ENCODE results near the gene FCHSD2.

Gene FCHSD2

DNA sequence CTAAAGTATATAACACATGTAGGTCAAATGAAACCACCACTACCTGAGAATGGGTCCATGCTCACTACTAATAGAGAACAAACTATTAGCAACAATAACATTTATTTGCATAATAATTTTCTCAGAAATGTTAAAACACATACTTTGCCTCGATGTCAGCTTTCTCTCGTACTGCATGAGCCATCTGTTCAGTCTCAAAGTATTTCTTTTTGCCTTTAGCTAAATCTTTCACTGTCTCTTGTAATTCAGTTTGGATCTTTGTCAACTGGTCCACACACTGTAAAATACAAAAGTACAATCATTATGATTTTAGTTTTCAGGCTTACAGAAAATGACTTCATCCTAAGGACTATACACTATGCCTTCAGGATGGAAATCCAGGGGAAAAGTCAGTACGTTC is 153.3 kb downstream of the FCHSD2 start:
- ChIA-PET CTCF (no interaction called here), POLR2A (no interaction called here)
- DNase-seq (ENCODE audit: extremely low spot score), result no peak
- TF ChIP-seq FOXM1 (IDR thresholded peaks at IDR 0.05; ENCODE audit: borderline replicate concordance) (no peak), CTBP1 (IDR thresholded peaks at IDR 0.05; ENCODE audit: borderline replicate concordance) (no peak), SP1 (IDR thresholded peaks at IDR 0.05) (no peak), FOXK2 (IDR thresholded peaks at IDR 0.05) (no peak), SUZ12 (IDR thresholded peaks at IDR 0.05) (no peak), ELF4 (IDR thresholded peaks at IDR 0.05) (no peak), ARNT (IDR thresholded peaks at IDR 0.05) (no peak), LEF1 (IDR thresholded peaks at IDR 0.05; ENCODE audit: borderline replicate concordance) (no peak), ZNF384 (IDR thresholded peaks at IDR 0.05) (no peak), NFRKB (IDR thresholded peaks at IDR 0.05) (no peak)
- TF ChIP-seq, protein P1, sequence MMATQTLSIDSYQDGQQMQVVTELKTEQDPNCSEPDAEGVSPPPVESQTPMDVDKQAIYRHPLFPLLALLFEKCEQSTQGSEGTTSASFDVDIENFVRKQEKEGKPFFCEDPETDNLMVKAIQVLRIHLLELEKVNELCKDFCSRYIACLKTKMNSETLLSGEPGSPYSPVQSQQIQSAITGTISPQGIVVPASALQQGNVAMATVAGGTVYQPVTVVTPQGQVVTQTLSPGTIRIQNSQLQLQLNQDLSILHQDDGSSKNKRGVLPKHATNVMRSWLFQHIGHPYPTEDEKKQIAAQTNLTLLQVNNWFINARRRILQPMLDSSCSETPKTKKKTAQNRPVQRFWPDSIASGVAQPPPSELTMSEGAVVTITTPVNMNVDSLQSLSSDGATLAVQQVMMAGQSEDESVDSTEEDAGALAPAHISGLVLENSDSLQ (IDR thresholded peaks at IDR 0.05), result no peak

DNA sequence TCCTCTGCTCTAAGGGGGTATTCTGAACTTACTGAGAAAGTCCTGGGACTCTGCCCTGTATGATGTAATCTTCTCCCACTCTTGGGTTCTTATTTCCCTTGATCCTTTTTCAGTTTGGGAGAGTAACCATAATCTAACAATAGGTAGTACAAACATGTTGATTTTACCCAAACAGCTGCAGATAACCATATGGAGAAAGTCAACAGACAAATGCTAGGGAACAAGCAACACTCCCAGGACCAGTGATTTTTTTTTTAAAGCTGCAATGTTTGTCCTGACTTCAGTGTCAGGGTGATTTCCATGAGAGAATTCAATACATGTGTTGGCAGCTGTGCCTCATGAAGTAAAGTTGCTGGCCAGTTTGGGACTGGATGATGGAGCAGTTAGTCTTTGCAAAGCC is 156.5 kb downstream of the FCHSD2 start:
- ChIA-PET CTCF (interaction anchor here (0.6 kb wide), 1 partner anchor 67 kb away, joined by 4 read pairs; no protein-coding TSS in a partner anchor), POLR2A (no interaction called here)
- no peak for TF ChIP-seq NFRKB (IDR thresholded peaks at IDR 0.05)
- TF ChIP-seq, protein P1 (IDR thresholded peaks at IDR 0.05), result no peak
- TF ChIP-seq FOXK2 (IDR thresholded peaks at IDR 0.05), result no peak
- TF ChIP-seq TARDBP (IDR thresholded peaks at IDR 0.05), result no peak
- TF ChIP-seq ZNF384 (IDR thresholded peaks at IDR 0.05), result no peak
- TF ChIP-seq FOXA1 (IDR thresholded peaks at IDR 0.05), result no peak
- TF ChIP-seq FOXM1 (IDR thresholded peaks at IDR 0.05; ENCODE audit: borderline replicate concordance), result no peak
- TF ChIP-seq BHLHE40 (IDR thresholded peaks at IDR 0.05; ENCODE audit: borderline replicate concordance), result no peak
- TF ChIP-seq LEF1 (IDR thresholded peaks at IDR 0.05; ENCODE audit: borderline replicate concordance), result no peak
- no peak for DNase-seq (ENCODE audit: extremely low spot score)

DNA sequence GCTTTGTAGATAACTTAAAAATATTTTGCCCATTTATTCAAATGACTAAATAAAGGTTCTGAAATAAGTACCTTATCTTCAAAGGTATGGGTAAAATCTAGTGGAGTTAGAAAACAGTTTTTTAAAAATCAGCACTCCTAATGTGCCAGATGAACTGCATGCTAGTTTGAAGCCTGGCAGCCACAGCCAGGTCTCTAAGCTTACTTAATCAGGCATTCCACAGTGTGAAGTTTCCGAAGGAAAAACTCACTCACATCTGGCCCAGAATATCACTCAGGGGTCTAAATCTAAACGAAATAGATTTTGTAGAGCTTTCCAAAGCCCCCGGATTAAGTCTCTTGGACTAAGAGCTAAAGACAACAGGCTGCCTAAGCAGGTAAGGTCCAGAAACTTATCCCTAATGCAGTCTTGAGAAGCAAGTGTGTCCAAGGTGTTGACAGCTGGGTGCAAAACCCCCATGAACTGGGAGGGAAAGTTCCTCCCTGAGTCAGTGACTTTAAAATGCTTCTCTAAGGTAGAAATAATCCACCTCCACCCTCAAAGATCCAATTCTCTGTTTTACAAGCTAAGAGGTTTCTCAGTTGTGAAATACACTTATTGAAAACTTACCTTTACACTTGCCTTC is 157.6 kb downstream of the FCHSD2 start:
- POLR2A ChIA-PET, result no interaction called here

GRCh38 chr11:72983560-72983959 is 158.6 kb downstream of the FCHSD2 start:
- ChIA-PET CTCF (no interaction called here), POLR2A (no interaction called here)
- TF ChIP-seq NFRKB (IDR thresholded peaks at IDR 0.05) (no peak), SP1 (IDR thresholded peaks at IDR 0.05) (no peak), ELF4 (IDR thresholded peaks at IDR 0.05) (no peak), BHLHE40 (IDR thresholded peaks at IDR 0.05; ENCODE audit: borderline replicate concordance) (no peak), FOXM1 (IDR thresholded peaks at IDR 0.05; ENCODE audit: borderline replicate concordance) (no peak), FOXK2 (IDR thresholded peaks at IDR 0.05) (no peak), ZNF384 (IDR thresholded peaks at IDR 0.05) (no peak), FOXA1 (IDR thresholded peaks at IDR 0.05) (no peak), HDGF (IDR thresholded peaks at IDR 0.05; ENCODE audit: borderline replicate concordance) (no peak), SUZ12 (IDR thresholded peaks at IDR 0.05) (no peak), LEF1 (IDR thresholded peaks at IDR 0.05; ENCODE audit: borderline replicate concordance) (no peak)
- DNase-seq (ENCODE audit: extremely low spot score), result no peak

More for the DNA sequence above, 157.6 kb downstream of the FCHSD2 start:
- TF ChIP-seq BHLHE40 (IDR thresholded peaks at IDR 0.05; ENCODE audit: borderline replicate concordance) (no peak), FOXM1 (IDR thresholded peaks at IDR 0.05; ENCODE audit: borderline replicate concordance) (no peak), TARDBP (IDR thresholded peaks at IDR 0.05) (no peak), LEF1 (IDR thresholded peaks at IDR 0.05; ENCODE audit: borderline replicate concordance) (no peak), HDGF (IDR thresholded peaks at IDR 0.05; ENCODE audit: borderline replicate concordance) (no peak), SUZ12 (IDR thresholded peaks at IDR 0.05) (no peak), ARNT (IDR thresholded peaks at IDR 0.05) (no peak), FOXA1 (IDR thresholded peaks at IDR 0.05) (no peak), CTBP1 (IDR thresholded peaks at IDR 0.05; ENCODE audit: borderline replicate concordance) (no peak), FOXK2 (IDR thresholded peaks at IDR 0.05) (no peak), SP1 (IDR thresholded peaks at IDR 0.05) (no peak), L3MBTL2 (conservative IDR thresholded peaks at IDR 0.05) (no peak)
- TF ChIP-seq, protein P1 (IDR thresholded peaks at IDR 0.05), result no peak
- DNase-seq (ENCODE audit: extremely low spot score), result no peak
- CTCF ChIA-PET, result interaction anchor here (0.6 kb wide), 1 partner anchor 311 kb away, joined by 3 read pairs; no protein-coding TSS in a partner anchor

GRCh38 chr11:72981971-72982685 is 160.0 kb downstream of the FCHSD2 start:
- ChIA-PET POLR2A (no interaction called here), CTCF (interaction anchor here (0.5 kb wide), 1 partner anchor 172 kb away, joined by 3 read pairs; no protein-coding TSS in a partner anchor)
- DNase-seq (ENCODE audit: extremely low spot score), result no peak
- TF ChIP-seq ZNF384 (IDR thresholded peaks at IDR 0.05), result no peak
- no peak for TF ChIP-seq SUZ12 (IDR thresholded peaks at IDR 0.05)
- TF ChIP-seq SP1 (IDR thresholded peaks at IDR 0.05), result no peak
- TF ChIP-seq LEF1 (IDR thresholded peaks at IDR 0.05; ENCODE audit: borderline replicate concordance), result no peak
- no peak for TF ChIP-seq BHLHE40 (IDR thresholded peaks at IDR 0.05; ENCODE audit: borderline replicate concordance)
- TF ChIP-seq NFRKB (IDR thresholded peaks at IDR 0.05), result no peak
- no peak for TF ChIP-seq ARNT (IDR thresholded peaks at IDR 0.05)
- TF ChIP-seq L3MBTL2 (conservative IDR thresholded peaks at IDR 0.05), result no peak
- TF ChIP-seq FOXM1 (IDR thresholded peaks at IDR 0.05; ENCODE audit: borderline replicate concordance), result no peak
- TF ChIP-seq ELF4 (IDR thresholded peaks at IDR 0.05), result no peak
- no peak for TF ChIP-seq FOXA1 (IDR thresholded peaks at IDR 0.05)
- TF ChIP-seq CTBP1 (IDR thresholded peaks at IDR 0.05; ENCODE audit: borderline replicate concordance), result no peak
- no peak for TF ChIP-seq FOXK2 (IDR thresholded peaks at IDR 0.05)
